ENCODE results near the gene WTIP. TPM values are rescaled to one million over a fixed set of nuclear protein-coding genes. Genes with fewer than 3 reads are reported as not detected.
A peak's percentile ranks its signal among the peaks of the same experiment; 100 is the strongest.
"Not testable (repeated sequence)": the region's sequence is repeated elsewhere in the genome, so short reads cannot be mapped to it uniquely, and the experiment has no call there.

Gene WTIP
- total and polyA plus RNA-seq, 12 donors, result 1.2 to 15.1 (median 6.0) TPM

DNA sequence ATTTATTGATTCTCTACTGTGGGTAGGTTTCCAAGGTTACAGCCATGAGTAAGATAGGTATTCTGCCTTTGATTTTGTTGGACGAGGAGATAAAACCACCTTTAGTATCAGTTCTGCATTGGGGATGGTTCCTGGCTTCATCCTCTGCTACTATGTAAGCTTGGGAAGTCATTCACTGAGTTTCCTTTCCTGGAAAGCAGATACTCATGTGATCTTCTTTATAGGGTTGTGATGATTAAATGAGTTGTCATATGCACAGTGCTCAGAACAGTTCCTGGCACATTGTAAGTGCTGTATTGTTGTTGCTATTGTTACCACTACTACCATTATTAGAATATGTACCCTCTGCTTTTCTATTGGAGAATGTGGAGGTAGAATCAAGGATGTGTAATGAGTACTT is 13.1 kb upstream of the WTIP start:
- H3K36me3 ChIP-seq (replicated peaks in 1 of 2), result peaks cover 0 to 87% of the 10 kb centered on the region in 2 donors
- intact Hi-C loops (cut with DNase I), result no loop called here
- no peak for DNase-seq
- H3K4me1 ChIP-seq (replicated peaks in 1 of 2), result peaks cover 0 to 4% of the 10 kb centered on the region in 2 donors
- TF ChIP-seq CTCF (IDR thresholded peaks at IDR 0.05) (no peak), POLR2A (IDR thresholded peaks at IDR 0.05) (no peak)
- H3K4me3 ChIP-seq, result no peak overlapping the region
- H3K27me3 ChIP-seq, result no peaks in the 10 kb centered on the region
- no peaks in the 10 kb centered on the region for H3K9me3 ChIP-seq (replicated peaks in 1 of 3)
- H3K27ac ChIP-seq, result no peak overlapping the region
- WGBS, 4 donors, result 61 to 82% (median 71%) methylated on average over 1 of the region's 1 CpG

GRCh38 chr19:34469026-34469425 is 12.5 kb upstream of the WTIP start:
- H3K27me3 ChIP-seq, result not testable (repeated sequence)
- H3K36me3 ChIP-seq (replicated peaks in 1 of 2), result peaks cover 0 to 81% of the 10 kb centered on the region in 2 donors
- WGBS, 4 donors, result 86 to 93% (median 92%) methylated on average over 5 of the region's 5 CpGs

GRCh38 chr19:34471906-34472700 is 9.5 kb upstream of the WTIP start:
- 75 to 83% (median 79%) methylated on average over 8 of the region's 8 CpGs for WGBS, 4 donors
- peaks cover 0 to 52% of the 10 kb centered on the region in 2 donors for H3K36me3 ChIP-seq (replicated peaks in 1 of 2)

More at GRCh38 chr19:34469026-34469425, 12.5 kb upstream of the WTIP start:
- H3K4me3 ChIP-seq; DNase-seq; H3K9me3 ChIP-seq (replicated peaks in 1 of 3); intact Hi-C loops (cut with DNase I); H3K4me1 ChIP-seq (replicated peaks in 1 of 2); H3K27ac ChIP-seq: not testable (repeated sequence)

DNA sequence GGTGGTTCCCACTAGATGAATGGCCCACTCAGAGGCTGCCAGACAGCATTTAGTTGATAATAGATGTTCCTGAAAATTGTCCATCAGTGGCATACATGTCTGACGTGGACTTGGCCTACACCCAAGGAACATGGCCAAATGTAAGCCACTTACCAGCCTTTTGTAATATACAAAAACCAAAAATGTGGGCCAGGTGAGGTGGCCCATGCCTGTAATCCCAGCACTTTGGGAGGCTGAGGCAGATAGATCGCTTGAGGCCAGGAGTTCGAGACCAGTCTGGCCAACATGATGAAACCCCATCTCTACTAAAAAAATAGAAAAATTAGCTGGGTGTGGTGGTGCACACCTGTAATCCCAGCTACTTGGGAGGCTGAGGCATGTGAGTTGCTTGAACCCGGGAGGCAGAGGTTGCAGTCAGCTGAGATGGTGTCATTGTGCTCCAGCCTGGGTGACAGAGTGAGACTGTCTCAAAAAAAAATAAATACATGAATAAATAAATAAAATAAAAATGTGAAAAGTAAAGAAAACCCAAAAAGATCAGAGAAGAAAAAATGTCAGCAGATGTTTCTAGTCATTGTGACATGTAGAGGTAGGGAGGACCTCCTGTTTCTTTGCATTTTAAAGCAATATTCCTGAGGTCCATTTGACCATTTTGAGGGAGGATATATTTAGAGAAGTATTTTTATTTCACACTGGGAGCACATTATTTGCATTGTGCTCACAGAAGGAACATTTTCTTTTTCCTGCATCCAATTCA is 7.1 kb upstream of the WTIP start:
- no peaks in the 10 kb centered on the region for H3K9me3 ChIP-seq (replicated peaks in 1 of 3)
- DNase-seq, result no peak
- intact Hi-C loops (cut with DNase I), result no loop called here
- H3K36me3 ChIP-seq (replicated peaks in 1 of 2), result peaks cover 0 to 35% of the 10 kb centered on the region in 2 donors
- 70 to 86% (median 80%) methylated on average over 4 of the region's 4 CpGs for WGBS, 4 donors
- peak overlapping the region in 2 of 5 donors; percentile 55 to 81 for H3K27ac ChIP-seq
- TF ChIP-seq CTCF (IDR thresholded peaks at IDR 0.05), result no peak
- TF ChIP-seq POLR2A (IDR thresholded peaks at IDR 0.05), result no peak
- peaks cover 10 to 21% of the 10 kb centered on the region in 2 donors for H3K4me1 ChIP-seq (replicated peaks in 1 of 2)
- no peak overlapping the region for H3K4me3 ChIP-seq
- no peaks in the 10 kb centered on the region for H3K27me3 ChIP-seq

More at GRCh38 chr19:34471906-34472700, 9.5 kb upstream of the WTIP start:
- H3K4me1 ChIP-seq (replicated peaks in 1 of 2), result peaks cover 10 to 21% of the 10 kb centered on the region in 2 donors
- H3K9me3 ChIP-seq (replicated peaks in 1 of 3), result no peaks in the 10 kb centered on the region
- no peaks in the 10 kb centered on the region for H3K27me3 ChIP-seq
- no peak for TF ChIP-seq CTCF (IDR thresholded peaks at IDR 0.05)
- no peak for TF ChIP-seq POLR2A (IDR thresholded peaks at IDR 0.05)
- DNase-seq, result peak in 4 of 7 donors; percentile 21 to 48 (median 36)
- H3K4me3 ChIP-seq, result no peak overlapping the region
- intact Hi-C loops (cut with DNase I), result no loop called here
- no peak overlapping the region for H3K27ac ChIP-seq

Measured in adrenal gland (tissue), 12 donors.